DOHH2 (cell line): Measurements from ENCODE around the gene PRDM16.

ENCODE experiments used
- H3F3A ChIP-seq: fragments of 200-600 bp; sonication (generic), shearing (Covaris generic); 2 replicates; pipeline ENCODE4 v1.6.0; 2016; ENCODE audit warnings: antibody characterized with exemption, mild to moderate bottlenecking; ENCODE audit not compliant: control insufficient read depth, insufficient read depth
- H3K27ac ChIP-seq: fragments of 200-600 bp; sonication (generic); 2 replicates; pipeline ENCODE4 v1.5.1; 2014; ENCODE audit warnings: low read depth, mild to moderate bottlenecking, low read length, moderate library complexity
- H3K27me3 ChIP-seq: fragments of 200-600 bp; sonication (generic); 2 replicates; pipeline ENCODE4 v1.6.1; 2014; ENCODE audit warnings: mild to moderate bottlenecking, low read length, mixed read lengths; ENCODE audit not compliant: control insufficient read depth
- H3K36me3 ChIP-seq: fragments of 200-600 bp; sonication (generic); 2 replicates; pipeline ENCODE4 v1.6.1; 2014; ENCODE audit warnings: mild to moderate bottlenecking, low read length, moderate library complexity, mixed read lengths; ENCODE audit not compliant: control insufficient read depth
- H3K4me1 ChIP-seq: fragments of 200-600 bp; sonication (generic); 2 replicates; pipeline ENCODE4 v1.6.1; 2014; ENCODE audit warnings: mild to moderate bottlenecking, low read length, mixed read lengths; ENCODE audit not compliant: control insufficient read depth
- H3K4me2 ChIP-seq: fragments of 200-600 bp; sonication (generic); 2 replicates; pipeline ENCODE4 v1.6.0; 2014; ENCODE audit warnings: mild to moderate bottlenecking, low read length, moderate library complexity
- H3K4me3 ChIP-seq: fragments of 200-600 bp; sonication (generic); 2 replicates; pipeline ENCODE4 v1.5.1; 2014; ENCODE audit warnings: mild to moderate bottlenecking, low read length, mixed read lengths
- H3K79me2 ChIP-seq: fragments of 200-600 bp; sonication (generic); 2 replicates; pipeline ENCODE4 v1.6.1; 2014; ENCODE audit warnings: mild to moderate bottlenecking, low read length, mixed read lengths; ENCODE audit not compliant: control insufficient read depth
- H3K9me2 ChIP-seq: fragments of 200-600 bp; sonication (generic); replicated peaks from 2 replicates; pipeline ENCODE4 v1.6.1; 2014; ENCODE audit warnings: mild to moderate bottlenecking, low read length, mixed read lengths; ENCODE audit not compliant: control insufficient read depth
- H3K9me3 ChIP-seq: fragments of 200-600 bp; sonication (generic); 2 replicates; pipeline ENCODE4 v1.6.1; 2014; ENCODE audit warnings: antibody characterized with exemption, low read length, mixed read lengths; ENCODE audit not compliant: control insufficient read depth, insufficient read depth
- H4K20me1 ChIP-seq: fragments of 200-600 bp; sonication (generic); 2 replicates; pipeline ENCODE4 v1.6.0; 2014; ENCODE audit warnings: low read depth, mild to moderate bottlenecking, antibody characterized with exemption, low read length, moderate library complexity; ENCODE audit not compliant: control insufficient read depth, insufficient read depth
- EZH2phosphoT487 ChIP-seq: fragments of 200-600 bp; sonication (generic); IDR thresholded peaks from 2 replicates; pipeline ENCODE4 v1.6.1; 2017; ENCODE audit warnings: borderline replicate concordance, mild to moderate bottlenecking, antibody characterized with exemption, low read length, moderate library complexity, mixed read lengths
- TF ChIP-seq, protein P1 (sequence below): fragments of 200-600 bp; sonication (generic); IDR thresholded peaks from one replicate; pipeline ENCODE4 v1.5.1; 2014; ENCODE audit warnings: antibody characterized with exemption, mild to moderate bottlenecking, low read depth, low read length; ENCODE audit not compliant: poor library complexity, severe bottlenecking

The PRDM16 gene

DNA sequence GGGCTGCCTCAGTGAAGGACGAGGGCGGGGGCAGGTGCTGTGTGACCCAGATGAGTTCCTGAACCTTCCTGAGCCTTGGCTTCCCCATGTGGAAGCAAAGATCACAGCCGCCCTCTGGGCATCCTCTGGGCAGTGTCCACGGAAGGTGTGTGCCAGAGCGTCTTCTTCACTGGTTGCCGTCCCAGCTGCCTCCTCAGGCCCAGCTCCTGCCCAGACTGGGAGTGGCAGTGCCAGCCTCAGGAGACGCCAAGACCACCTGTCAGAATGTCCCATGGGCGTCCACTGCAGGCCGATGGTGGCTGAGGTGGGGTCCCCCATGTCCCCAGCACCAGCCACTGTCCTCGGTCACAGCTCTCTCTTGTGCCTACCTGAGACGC is 395.6 kb downstream of the PRDM16 start:
- Histone ChIP-seq H3K27ac (no peak overlapping the region), H3K9me3 (no peaks in the 10 kb centered on the region), H3K4me2 (no peak overlapping the region), H3K79me2 (no peaks in the 10 kb centered on the region), H3K9me2 (no peaks in the 10 kb centered on the region), H3K4me1 (no peaks in the 10 kb centered on the region), H3K36me3 (no peaks in the 10 kb centered on the region), H3F3A (no peaks in the 10 kb centered on the region), H4K20me1 (no peaks in the 10 kb centered on the region), H3K4me3 (no peak overlapping the region), H3K27me3 (no peaks in the 10 kb centered on the region)
- no peak for TF ChIP-seq EZH2phosphoT487
- TF ChIP-seq, protein P1, sequence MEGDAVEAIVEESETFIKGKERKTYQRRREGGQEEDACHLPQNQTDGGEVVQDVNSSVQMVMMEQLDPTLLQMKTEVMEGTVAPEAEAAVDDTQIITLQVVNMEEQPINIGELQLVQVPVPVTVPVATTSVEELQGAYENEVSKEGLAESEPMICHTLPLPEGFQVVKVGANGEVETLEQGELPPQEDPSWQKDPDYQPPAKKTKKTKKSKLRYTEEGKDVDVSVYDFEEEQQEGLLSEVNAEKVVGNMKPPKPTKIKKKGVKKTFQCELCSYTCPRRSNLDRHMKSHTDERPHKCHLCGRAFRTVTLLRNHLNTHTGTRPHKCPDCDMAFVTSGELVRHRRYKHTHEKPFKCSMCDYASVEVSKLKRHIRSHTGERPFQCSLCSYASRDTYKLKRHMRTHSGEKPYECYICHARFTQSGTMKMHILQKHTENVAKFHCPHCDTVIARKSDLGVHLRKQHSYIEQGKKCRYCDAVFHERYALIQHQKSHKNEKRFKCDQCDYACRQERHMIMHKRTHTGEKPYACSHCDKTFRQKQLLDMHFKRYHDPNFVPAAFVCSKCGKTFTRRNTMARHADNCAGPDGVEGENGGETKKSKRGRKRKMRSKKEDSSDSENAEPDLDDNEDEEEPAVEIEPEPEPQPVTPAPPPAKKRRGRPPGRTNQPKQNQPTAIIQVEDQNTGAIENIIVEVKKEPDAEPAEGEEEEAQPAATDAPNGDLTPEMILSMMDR = no peak

DNA sequence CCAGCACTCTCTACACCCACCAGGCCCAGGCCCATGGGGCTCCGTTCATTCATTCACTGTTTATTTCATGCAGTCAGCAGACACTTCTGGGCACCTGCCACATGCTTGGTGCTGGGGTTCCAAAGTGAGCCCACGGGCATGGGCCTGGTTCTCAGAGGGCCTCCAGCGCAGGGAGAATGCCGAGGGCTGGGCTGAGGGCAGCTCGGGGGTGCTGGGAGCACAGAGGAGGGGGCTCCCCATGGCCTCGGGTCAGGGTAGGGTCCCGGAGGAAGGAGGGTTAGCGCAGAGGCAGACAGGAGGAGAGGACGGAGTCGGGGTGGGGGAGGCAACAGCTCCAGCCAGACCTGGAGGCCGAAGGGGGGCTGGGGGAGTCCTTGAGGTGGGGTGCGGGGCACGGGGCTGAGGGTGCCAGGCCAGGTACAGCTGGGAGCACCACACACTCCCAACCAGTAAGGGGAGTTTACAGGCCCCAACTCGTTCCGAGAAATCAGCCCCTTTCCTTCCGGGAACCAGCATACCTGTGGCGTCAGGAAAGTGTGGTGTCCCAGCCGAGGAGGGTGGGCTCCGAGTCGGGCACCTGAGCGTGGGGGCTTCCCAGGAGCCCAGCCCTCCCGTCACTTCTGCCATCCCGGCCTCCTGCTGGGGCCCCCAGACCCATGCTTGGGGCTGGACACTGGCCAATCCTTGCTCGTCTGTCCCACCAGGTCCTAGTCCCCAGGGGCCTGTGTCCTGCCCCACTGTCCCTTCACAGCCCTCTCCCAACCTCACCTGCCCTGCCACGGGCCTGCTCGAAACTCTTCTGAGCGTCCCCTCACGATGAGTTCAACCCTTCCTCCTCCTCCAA is 396.3 kb downstream of the PRDM16 start:
- Histone ChIP-seq H3K27me3 (no peaks in the 10 kb centered on the region), H3K4me2 (no peak overlapping the region), H3F3A (no peaks in the 10 kb centered on the region), H3K27ac (no peak overlapping the region), H3K36me3 (no peaks in the 10 kb centered on the region), H3K9me3 (no peaks in the 10 kb centered on the region), H3K79me2 (no peaks in the 10 kb centered on the region), H4K20me1 (no peaks in the 10 kb centered on the region), H3K4me1 (no peaks in the 10 kb centered on the region), H3K9me2 (no peaks in the 10 kb centered on the region), H3K4me3 (no peak overlapping the region)
- TF ChIP-seq EZH2phosphoT487 = no peak
- TF ChIP-seq, protein P1 = no peak

DNA sequence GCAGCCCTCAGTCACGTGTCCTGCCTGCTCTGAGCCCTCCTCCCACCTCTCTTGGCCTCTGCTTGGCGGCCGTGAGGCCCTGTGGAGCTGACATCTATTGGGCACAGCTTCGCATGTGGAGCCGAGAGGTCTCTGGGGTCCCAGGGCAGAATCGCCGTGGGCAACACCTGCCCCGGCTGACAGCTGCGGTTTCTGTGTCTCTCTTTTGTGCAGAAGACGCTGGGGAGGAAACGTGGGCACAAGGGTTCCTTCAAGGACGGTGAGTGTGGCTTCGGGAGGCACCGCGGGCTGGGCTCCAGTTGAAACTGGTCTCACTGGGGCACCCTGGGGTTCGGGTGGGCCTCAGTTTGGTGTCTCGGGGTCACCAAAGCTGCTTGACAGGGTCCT is 396.9 kb downstream of the PRDM16 start:
- H3K79me2 ChIP-seq = no peaks in the 10 kb centered on the region
- H3K27me3 ChIP-seq = no peaks in the 10 kb centered on the region
- H3K9me3 ChIP-seq = no peaks in the 10 kb centered on the region
- H3K4me1 ChIP-seq = no peaks in the 10 kb centered on the region
- no peak overlapping the region for H3K27ac ChIP-seq
- no peaks in the 10 kb centered on the region for H3K9me2 ChIP-seq
- H3K36me3 ChIP-seq = no peaks in the 10 kb centered on the region
- no peak overlapping the region for H3K4me3 ChIP-seq
- no peaks in the 10 kb centered on the region for H4K20me1 ChIP-seq
- H3F3A ChIP-seq = no peaks in the 10 kb centered on the region
- TF ChIP-seq EZH2phosphoT487 = no peak
- TF ChIP-seq, protein P1 = no peak
- H3K4me2 ChIP-seq = no peak overlapping the region
